ENCODE data around the gene TCHHL1.

Gene TCHHL1

GRCh38 chr1:152036267-152037216 is 52.3 kb downstream of the TCHHL1 start, which contains the start of gene S100A11:
TSS of gene S100A11 (minus strand) at chr1:152037004. CDS start at chr1:152036915, 89 bp downstream.
- peak; percentile 76 for DNase-seq

- no peak for DNase-seq
Measured at GRCh38 chr1:152035539-152036266, 53.2 kb downstream of the TCHHL1 start.

GRCh38 chr1:152034654-152035538 is 54.0 kb downstream of the TCHHL1 start:
- DNase-seq, result peak; percentile 63

GRCh38 chr1:152034324-152034653 is 54.6 kb downstream of the TCHHL1 start:
- DNase-seq, result no peak

Data from CD4-positive, alpha-beta T cell treated with Interferon gamma for 1 hour (primary cell).